Amniotic stem cell (primary cell): Measurements from ENCODE around the gene AJM1.
"Not testable (repeated sequence)": the region's sequence is repeated elsewhere in the genome, so short reads cannot be mapped to it uniquely, and the experiment has no call there.

Experiments used
- DNase-seq: peaks from one replicate; lab custom pipeline; 2025; lab: John Stamatoyannopoulos, UW

AJM1 gene

DNA sequence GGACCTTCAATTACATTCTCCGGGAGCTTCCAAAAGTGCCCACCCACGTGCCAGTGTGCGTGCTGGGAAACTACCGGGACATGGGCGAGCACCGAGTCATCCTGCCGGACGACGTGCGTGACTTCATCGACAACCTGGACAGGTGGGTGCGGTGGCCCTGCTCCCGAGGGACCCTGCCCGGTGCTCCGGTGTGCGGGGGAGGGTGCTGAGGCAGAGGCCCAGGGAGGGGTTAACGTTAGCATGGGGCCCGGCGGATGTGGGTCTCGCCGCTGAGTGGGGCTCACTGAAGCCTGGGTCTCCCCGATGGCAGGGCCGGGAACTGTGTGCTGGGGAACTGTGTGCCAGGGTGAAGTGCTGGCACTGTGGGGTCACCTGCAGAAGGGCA, 10.6 kb upstream of the AJM1 start:
- no peak for DNase-seq

DNA sequence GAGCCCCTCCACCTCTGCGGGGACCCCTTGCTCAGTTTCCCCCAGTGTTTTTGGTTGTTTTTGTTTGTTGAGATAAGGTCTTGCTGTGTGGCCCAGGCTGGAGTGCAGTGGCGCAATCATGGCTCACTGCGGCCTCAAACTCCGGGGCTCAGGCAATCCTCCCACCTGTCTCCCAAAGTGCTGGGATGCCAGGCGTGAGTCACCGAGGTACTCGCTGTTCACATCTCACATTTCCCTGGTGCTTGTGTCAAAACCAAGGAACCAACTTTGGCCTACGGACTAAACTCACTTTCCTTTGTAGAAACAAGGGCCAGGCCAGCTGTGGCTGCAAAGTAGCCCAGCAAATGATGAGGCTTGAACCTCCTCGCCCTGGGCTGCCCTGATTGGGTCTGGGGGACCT, 9.7 kb upstream of the AJM1 start:
- DNase-seq, result no peak

DNA sequence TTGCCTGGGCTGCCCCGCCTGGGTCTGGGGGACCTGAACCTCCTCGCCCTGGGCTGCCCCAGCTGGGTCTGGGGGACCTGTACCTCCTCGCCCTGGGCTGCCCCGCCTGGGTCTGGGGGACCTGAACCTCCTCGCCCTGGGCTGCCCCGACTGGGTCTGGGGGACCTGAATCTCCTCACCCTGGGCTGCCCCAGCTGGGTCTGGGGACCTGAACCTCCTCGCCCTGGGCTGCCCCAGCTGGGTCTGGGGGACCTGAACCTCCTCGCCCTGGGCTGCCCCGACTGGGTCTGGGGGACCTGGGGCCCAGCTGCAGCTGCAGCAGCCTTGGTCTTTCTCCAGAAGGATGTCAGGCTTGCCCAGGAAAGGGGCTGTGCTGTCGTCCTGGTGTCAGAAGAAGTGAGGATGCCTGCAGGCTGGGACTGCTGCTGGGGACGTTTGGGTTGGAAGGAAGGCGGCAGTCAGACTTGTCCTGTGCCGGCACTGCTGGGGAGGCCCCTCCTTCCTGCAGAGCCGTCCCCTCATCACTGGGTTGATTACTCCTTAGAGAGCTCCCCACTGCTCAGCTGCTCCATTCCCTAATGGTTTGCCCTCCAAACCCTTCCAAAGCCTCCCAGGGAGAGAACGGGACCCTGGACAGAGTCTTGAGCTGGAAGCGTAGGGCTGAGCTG, 8.8 kb upstream of the AJM1 start:
- not testable (repeated sequence) for DNase-seq

DNA sequence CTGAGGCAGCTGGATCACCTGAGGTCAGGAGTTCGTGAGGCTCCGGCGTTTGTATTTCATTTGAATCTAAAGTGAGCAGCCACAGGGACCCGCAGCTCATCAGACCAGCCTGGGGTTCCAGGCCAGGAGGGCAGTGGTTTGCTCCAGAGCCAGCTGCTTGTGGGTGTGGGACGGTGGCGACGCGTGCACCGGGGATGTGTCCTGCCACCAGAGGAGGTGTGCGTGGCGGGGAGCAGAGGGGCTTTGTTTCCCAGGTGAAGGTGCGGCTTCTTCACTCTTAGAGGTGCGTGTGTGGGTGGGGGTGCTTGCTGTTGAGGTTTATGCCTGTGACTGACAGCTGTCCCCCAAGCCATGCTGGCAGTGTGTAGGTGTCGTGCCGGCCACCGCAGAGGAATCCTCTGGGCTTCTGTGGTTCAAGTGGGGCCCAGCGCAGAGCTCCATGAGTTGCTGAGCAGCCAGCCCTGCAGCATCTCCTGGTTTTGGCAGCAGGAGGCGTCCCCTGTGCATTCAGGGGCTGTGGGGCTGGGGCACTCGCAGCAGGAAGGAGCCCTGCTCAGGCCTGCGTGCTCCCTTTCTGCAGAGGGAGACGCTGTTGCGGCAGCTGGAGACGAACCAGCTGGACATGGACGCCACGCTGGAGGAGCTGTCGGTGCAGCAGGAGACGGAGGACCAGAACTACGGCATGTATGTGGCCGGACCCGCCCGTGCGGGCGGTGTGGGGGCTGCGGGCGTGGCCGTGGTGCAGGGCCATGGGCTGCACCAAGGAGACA, 6.9 kb upstream of the AJM1 start:
- no peak for DNase-seq

DNA sequence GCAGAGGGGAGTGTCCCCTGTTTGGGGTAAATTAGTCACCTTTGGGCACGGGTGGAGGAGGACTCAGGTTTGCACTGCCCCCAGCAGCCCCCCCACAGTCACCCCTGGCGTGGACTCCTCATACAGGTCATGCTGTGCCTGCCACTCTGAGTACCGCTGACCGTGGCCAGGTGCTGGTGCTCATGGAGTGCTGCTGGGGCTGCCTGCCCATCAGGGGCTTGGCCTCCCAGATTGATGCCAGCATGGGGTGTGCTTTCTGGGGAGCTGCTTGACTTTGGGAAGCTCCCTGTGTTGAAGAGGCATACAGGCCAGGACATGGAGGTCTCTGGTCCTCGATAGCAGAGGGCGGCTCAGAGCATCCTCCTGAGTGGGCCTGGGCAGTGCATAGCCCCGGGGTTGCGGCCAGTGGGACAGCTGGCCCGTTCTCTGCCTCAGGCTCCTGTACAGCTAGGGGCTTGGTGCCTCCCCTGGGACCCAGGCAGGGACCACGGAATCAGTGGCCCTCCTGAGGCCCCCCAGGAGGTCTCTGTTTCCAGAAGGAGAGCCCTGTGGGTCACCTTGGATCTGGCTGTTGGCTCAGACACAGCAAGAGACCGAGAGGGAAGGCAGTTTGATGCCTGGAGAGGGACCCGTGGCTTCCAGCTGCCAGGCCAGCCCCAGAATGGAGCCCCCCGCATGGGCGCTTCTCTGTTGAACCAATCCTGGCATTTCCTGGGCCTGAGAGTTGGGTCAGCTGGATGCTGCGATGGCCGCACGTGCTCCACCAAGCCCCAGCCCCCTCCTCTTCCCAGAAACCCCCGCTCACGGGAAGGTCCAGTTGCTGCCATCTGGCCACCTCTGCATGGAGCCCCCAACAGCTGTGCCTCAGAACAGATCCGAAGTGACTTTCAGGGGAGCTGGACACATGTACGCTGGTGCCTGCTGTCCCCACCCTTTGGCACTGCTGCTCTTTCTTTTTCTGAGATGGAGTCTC, 6.1 kb upstream of the AJM1 start:
- no peak for DNase-seq

DNA sequence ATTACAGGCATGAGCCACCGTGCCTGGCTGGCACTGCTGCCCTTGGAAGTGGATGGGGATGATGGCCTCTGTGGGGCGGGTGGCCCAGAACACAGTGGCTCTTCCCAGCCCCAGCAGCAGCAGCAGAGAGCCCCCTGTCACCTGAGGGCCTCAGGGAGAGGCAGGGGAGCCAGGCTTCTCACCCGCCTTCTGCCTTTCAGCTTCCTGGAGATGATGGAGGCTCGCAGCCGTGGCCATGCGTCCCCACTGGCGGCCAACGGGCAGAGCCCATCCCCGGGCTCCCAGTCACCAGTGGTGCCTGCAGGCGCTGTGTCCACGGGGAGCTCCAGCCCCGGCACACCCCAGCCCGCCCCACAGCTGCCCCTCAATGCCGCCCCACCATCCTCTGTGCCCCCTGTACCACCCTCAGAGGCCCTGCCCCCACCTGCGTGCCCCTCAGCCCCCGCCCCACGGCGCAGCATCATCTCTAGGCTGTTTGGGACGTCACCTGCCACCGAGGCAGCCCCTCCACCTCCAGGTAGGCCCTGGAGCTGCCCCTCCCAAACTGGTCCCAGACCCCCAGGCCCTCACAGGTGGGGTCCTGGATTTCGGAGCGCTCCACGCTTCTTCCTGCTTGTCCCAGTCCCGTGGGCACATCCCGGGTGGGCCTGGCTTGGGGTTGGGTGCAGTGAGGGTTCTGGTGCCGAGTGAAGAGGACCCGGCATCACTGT, 5.0 kb upstream of the AJM1 start:
- no peak for DNase-seq

DNA sequence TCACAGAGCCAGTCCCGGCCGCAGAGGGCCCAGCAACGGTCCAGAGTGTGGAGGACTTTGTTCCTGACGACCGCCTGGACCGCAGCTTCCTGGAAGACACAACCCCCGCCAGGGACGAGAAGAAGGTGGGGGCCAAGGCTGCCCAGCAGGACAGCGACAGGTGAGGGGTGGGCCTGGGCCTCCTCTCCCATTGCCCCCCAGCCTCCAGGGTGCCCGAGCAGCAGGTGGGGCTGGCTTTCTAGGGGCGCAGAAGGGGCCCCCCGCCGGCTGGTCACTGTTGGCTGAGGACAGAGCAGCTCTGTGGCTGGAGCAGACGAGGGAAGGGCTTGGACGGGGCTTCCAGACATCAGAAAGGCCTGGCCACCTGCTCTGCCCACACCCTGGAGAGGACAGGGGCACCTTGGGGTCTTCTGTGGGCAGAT, 4.4 kb upstream of the AJM1 start:
- not testable (repeated sequence) for DNase-seq

DNA sequence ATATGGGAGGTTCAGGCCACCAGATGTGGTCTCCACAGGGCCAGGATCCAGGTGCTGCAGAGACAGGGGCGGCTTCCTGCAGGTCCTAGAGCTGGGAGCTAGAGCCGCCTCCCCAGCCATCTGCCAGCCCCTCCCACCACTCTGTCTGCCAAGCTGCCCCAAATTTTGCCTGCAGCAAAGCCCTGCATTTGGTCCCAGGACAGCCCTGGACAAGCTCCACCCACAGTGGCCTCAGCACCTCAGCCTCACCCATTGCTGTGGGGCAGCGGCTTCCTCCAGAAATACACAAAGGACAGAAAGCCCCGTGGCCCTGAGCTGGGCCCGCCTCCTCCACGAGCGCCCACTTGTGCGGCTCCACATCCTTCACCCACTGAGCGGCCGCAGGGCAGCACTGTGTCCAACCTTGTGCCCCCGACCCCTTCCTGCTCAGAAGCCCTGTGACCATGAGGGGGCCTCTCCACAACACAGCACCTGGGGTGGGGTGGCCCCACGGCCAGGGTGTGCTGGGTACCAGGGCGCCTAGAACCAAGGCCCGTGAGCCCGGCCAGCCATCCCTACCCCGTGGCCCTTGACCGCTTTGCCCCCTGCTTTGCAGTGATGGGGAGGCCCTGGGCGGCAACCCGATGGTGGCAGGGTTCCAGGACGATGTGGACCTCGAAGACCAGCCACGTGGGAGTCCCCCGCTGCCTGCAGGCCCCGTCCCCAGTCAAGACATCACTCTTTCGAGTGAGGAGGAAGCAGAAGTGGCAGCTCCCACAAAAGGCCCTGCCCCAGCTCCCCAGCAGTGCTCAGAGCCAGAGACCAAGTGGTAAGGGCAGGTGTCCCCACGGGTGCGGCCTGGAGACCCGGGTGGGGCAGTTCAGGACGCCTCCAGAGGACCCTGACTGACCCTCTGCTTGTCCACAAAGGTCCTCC, 3.7 kb upstream of the AJM1 start:
- DNase-seq, result no peak

DNA sequence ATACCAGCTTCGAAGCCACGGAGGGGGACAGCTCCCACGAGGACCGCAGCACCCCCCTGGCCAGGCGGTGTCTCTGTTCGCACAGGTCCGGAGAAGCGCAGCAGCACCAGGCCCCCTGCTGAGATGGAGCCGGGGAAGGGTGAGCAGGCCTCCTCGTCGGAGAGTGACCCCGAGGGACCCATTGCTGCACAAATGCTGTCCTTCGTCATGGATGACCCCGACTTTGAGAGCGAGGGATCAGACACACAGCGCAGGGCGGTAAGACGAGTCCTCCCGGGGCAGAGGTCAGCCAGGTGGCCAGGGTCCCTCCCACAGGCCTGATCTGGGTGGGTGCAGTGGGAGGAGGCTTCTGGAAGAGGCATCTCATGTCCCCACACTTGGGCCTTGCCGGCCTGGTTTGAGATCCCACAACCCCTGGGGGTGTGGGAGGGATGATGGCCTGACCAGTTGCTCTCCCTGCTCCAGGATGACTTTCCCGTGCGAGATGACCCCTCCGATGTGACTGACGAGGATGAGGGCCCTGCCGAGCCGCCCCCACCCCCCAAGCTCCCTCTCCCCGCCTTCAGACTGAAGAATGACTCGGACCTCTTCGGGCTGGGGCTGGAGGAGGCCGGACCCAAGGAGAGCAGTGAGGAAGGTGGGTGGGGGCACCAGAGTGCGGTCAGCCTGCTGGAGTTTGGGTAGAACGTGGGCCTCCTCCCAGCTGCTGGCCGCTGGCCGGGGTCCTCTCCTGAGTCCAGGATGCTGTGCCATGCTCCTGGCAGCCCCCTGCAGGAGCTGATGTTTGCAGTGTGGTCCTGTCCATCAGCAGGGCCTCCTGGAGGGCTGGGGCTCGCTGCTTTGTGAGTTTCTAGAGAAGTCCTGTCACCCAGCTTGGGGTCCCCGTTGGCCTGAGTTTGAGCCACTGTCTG, 2.8 kb upstream of the AJM1 start:
- no peak for DNase-seq

DNA sequence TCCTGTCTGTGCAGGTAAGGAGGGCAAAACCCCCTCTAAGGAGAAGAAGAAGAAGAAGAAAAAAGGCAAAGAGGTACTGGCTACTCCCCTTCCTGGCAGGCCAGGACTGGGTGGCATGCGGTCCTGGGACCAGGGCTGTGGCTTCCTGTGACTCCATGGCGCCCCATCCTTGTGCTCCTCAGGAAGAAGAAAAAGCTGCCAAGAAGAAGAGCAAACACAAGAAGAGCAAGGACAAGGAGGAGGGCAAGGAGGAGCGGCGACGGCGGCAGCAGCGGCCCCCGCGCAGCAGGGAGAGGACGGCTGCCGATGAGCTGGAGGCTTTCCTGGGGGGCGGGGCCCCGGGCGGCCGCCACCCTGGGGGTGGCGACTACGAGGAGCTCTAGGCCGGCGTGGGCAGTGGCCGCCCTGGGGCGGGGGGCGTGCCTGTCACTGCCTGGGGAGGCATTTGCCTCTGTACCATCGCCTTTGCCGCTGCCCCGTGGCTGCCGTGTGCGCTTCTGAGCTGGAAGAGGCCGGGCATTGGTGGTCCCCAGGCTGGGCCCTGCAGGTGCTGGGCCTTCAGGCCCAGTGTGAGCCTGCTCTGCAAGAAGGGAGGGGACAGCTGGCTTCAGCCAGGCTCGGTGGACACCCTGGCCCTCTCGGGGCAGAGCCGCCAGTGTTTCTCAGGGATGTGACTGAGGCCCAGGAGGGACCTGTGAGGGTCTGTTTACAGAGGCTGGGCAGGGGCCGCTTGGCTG, 2.0 kb upstream of the AJM1 start:
- no peak for DNase-seq

DNA sequence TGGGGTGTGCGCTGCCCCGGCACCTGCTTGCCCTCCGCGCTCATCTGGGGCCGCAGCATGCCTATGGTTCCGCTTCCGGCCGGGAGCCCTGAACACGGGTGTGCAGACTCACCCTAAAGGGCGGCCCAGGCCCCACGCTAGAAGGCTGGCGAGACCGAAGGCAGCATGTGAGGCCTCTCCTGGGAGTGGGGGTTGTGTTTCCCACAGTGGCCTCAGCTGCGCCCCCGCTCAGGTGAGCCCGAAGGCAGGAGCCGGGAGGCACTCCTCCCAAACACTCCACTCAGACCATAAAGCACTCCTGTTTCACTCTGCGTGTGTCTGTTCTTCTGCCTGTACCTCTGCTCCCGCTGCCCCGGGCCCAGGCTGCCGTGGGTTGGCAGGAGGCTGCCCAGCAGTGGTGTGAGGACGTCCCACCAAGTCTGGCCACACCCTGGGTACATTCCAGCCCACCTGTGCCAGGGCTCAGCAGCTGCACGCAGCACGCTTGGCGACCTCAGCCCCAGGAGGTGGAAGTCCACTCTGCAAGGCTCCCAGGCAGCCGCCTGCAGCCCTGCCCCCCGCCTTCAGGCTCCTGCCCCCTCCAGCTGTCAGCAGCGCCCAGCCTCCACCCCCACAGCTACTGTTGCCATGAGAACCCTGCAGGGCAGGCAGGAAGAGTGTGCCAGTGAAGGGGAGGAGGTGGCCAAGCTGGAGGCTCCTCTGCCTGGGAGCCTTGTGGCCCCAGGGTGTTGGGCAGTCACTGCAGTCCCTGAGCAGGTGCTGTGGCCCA, 1.2 kb upstream of the AJM1 start:
- no peak for DNase-seq

DNA sequence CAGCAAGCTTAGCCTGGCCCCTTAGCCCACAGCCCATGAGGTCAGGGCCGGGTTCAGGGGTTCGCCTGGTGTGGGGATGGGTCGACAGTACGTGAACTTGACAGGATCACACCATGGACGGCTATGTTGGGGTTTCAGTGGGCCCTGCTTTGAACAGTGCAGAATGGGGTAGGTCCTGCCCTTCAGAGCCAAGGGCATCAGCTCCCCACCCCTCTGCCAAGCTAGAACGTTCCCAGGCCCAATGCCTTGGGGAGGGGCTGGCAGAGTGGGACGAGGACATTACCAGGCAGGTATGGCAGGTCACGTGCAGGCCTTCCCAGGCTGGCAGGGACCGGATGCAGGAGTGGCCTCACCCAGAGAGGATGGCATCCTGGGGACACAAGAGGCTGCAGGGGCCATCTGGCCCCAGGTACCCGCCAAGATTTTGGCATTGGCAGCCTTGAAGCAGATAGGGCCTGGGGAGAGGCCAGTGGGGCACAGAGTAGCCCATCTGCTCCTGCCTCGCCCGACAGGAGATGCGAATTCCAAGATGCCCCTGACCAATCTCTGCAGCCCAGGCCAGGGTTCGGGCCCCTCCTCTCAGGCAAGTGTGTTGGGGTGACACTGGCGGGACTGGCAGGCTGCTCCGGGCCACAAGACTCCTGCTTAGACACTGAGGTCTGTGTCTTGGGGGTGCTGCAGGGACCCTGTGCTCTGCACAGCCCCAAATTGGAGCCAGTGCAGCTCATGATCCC, 465 bp upstream of the AJM1 start:
- not testable (repeated sequence) for DNase-seq

DNA sequence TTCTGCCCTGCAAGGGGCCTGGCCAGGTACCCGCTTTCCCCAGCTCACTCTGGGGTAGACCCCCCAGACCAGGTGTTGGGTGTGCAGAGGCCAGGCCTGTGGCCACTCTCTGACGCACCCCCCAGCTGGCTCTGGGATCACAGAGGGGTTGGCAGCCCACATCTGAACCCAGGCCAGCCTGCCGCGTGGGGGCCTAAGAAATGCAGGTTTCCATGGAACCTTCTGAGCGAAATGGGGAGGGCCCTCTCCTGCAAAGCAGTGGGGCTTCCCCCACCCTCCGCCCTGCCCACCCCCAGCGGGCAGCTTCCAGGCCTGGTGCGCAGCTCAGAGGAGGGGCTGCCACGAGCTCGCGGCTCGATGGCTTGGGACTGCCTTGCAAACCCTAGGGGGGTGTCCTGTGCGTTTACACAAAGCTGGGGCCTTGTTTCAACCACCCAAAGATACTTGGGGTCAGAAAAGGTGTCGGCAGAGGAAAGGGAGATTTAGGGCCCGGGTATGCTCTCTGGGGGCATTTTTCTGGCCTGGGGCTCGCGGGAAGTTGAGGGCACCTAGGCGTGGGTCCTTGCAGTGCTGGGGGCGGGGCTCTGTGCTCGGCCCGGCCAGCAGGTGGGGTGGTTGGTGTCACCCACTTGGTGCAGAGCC, 1.0 kb downstream of the AJM1 start:
- not testable (repeated sequence) for DNase-seq

DNA sequence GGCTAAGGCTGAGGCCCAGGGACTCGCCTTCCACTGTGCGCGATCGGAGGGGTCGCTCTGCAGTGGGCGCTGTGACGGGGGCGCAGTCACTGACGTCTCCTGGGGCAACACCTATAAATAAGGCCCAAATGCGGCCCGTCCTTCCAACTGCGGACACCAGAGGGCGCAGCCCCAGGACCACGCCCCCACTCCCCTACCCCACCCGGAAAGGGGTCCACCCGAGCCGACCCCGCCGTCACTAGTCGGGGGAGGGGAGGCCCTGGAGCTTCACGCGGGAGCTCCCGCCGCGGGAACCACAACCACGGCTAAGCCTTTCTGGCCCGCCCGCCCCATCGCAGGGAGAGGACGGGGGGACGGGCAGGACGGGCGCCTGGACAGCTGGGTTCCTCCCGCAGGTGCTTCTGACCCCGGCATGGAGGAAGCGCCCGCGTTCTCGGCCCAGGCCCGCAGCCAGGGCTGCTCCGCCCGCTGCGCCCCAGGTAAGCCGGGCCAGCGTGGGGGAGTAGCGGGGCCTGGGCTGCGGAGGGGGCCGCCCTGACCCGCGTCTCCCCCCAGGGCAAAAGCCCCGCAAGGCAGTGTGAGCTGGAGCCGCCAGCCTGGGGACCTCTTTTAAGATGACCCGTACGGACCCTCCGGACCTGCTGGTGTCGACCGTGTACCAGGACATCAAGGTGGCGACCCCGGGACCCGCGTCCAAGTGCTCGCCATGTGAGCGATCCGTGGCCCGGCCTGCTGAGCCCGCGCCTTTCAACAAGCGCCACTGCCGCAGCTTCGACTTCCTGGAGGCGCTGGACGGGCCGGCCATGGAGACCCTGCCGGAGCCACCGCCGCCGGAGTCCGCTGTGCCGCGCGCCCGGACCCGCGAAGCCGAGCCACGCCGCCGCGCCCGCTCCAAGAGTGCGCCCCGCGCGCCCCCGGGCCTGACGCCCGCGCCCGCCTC, 1.8 kb downstream of the AJM1 start:
- DNase-seq, result not testable (repeated sequence)

DNA sequence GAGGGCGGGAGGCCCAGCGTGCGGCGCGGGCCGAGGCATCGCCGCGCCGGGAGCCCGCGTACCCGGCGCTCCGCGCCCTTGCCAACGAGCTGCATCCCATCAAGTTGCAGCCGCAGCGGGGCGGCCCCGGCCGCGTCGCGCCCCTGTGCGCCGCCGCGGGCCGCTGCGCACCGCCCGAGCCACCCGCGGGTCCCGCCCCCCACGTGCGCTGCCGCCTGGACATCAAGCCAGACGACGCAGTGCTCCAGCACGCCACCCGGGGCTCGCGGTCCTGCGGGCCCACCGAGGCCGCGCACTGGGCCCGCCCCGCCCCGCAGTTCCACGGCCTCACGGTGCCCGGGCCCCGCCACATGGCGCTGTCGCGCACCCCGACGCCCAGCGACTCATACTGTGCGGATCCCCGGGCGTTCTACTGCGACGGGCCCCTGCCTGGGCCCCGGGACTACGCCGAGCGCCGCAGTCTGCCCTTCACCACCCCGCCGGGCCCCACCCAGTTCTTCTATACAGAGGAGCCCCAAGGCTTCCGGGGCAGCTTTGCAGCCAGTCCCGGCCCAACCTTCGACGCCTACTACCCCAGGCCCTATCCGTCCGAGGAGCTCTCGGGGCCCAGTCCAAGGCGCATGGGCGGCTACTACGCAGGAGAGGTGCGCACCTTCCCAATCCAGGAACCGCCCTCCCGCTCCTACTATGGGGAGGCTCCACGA, 2.6 kb downstream of the AJM1 start:
- DNase-seq, result no peak
